ENCODE measurements around the gene TMED10.

DNA sequence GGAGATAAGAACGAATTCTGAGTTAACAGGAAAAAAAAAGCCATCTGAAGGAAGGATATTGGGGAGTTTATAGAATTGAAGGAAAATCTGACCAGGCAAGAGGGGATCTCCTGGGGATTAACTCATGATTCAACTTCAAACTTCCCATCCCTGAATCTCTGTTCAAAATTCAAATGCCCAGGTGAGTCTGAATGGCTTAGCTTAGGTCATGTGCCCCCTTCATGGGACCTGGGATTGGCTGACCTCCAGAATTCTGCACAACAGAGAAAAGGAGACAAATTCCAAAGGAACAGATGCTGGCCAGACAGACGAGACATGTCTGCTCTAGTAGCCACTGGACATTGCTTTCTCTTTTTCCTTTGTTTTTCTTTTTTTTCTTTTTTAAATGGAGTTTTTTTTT is 26.2 kb upstream of the TMED10 start:
- no peak for TF ChIP-seq POLR2A (IDR thresholded peaks at IDR 0.05; ENCODE audit: low read depth, low read length)
- TF ChIP-seq TAF1 (IDR thresholded peaks at IDR 0.05; ENCODE audit: borderline replicate concordance, low read depth, low read length), result no peak

All from GM12892 (cell line).